ENCODE data around the gene CCDC18.

GRCh38 chr1:93196591-93196990 is 16.1 kb downstream of the CCDC18 start:
- TF ChIP-seq EZH2 (IDR thresholded peaks at IDR 0.05) (no peak), POLR2AphosphoS5 (IDR thresholded peaks at IDR 0.05; ENCODE audit: borderline replicate concordance, low read depth, low read length) (no peak), FOXP2 (optimal IDR thresholded peaks at IDR 0.05; ENCODE audit: control extremely low read depth, extremely low read length, insufficient read depth) (no peak)

Measured in SK-N-MC (cell line).